NCI-H2196 treated with DMSO at 0.1 percent for 48 hours (cell line): ENCODE measurements around the gene TERT.
A peak's percentile ranks its signal among the peaks of the same experiment; 100 is the strongest.

Experiments used
- DNase-seq: peaks from one replicate; lab custom pipeline; 2025; ENCODE audit not compliant: unreplicated experiment; lab: John Stamatoyannopoulos, UW

TERT gene

DNA sequence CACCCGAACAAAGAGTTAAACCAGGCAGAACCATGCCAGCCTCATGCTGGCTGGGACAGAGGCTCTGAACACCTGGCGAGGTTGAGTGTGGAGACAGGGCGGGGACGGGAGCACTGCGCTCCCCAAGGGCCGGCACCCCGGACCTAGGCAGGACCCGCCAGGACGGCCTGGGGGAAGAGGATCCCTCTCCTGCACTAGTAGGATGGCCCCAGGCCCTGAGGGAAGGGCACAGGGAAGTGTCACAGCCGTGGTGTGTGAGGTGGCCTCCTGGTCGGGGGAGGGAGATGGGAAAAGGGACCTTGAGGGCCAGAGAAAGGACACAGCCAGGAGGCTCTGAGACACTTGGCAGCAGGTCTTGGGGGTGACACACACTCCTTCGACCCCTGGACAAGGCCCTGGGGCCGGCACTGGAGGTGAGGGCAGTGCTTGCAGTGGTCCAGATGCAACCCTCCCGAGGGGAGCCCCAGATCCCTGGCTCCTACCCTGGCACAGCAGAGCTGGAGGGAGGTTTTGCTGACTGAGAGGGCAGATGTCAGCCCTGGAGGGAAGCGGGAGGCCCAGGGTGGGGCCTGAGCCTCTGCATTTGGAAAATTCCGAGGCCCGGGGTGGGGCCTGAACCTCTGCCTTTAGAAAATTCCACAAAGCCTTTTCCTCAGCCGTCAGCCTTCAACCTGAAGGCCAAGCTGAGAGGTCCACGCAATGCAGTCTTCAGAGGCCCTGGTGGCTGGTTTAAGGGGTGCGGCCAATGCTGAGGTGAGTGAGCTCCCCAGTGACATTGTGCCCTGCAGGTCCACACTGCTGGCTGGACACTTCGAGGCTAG lies 24.8 kb upstream of the TERT start:
- no peak for DNase-seq

DNA sequence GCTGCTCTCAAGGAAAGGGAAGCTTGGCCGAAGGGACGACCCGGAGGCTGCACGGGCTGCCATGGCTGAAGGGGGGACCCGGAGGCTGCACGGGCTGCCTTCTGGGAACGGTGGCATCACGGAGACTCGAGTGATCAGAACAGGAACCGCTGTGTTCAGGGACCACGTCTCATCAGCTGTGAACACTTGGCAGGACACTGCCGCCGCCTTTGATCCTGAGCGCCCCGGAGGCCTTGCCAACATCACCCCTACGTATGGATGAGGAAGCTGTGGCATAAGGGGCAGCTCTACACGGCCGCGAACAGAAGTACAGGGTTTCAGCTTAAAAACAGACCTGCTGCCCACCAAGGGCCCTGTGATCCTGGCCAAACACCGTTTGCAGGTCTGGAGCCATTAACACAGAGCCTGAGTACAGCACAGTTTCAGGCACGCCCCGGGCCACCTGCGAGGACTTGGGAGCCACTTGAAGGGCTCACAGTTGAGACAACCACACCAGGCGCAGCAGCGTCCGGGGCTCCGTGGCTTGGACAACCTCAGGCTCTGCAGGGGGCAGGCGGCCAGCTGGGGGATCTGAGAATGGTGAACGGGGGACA lies 23.9 kb upstream of the TERT start:
- no peak for DNase-seq

DNA sequence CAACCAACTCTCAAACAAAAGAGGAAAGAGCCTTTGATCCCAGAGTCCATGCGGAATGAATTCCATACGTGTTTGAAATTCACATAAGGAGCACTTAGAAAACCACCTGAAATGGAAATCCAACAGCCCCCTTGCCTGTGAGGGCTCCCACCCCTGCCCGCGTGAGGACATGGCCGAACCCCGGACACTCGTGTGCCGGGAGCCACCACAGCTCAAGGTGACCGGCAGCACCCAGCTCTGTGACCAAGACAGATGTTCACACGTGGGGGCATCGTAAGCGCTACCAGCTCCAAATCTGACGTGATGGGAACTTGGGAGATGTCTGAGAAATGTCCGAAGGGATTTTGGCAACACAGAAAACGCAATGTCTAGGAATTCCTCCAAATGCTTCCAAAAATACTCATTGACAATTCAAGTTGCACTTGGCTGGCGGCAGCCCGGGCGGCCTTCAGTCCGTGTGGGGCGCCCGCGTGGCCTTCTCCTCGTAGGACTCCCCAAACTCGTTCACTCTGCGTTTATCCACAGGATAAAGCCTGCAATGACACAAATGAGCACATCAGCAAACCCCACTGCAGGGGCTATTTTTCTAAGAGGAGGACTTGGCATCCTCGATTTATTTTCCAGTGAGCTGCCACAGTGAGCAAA lies 23.2 kb upstream of the TERT start:
- DNase-seq: no peak

DNA sequence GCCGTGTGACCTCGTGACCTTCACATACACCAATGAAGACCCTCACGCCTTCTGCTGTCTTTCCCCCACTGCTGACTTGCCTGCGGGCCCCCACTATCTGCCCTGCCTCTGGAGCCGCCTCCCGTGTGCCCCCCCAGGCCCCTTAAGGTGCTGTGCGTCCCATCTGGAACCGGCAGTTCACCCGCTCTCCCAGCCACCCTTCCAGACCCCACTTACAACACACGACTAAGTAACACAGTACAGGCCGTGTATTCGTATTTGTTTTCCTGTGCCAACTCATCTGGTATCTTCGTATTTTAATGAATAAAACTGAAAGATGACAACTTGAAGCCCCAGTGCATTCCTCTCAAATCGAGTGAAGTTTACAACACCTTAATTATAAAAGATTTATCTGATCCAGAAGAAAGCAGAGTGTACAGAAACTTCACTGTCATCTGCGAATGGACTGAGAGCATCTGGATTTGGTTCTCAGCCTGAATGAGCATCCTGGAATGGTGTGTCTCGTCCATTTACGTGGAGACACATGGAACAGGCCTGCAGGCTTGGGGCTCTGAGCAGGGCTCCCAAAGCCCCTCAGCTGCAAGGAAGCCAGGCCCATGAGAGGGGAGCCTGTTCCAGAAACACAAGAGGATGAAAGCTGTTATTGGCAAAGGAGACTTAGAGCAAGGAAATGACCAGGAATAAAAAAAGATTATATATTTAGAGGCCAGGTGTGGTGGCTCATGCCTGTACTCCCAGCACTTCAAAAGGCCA lies 21.9 kb upstream of the TERT start:
- no peak for DNase-seq

DNA sequence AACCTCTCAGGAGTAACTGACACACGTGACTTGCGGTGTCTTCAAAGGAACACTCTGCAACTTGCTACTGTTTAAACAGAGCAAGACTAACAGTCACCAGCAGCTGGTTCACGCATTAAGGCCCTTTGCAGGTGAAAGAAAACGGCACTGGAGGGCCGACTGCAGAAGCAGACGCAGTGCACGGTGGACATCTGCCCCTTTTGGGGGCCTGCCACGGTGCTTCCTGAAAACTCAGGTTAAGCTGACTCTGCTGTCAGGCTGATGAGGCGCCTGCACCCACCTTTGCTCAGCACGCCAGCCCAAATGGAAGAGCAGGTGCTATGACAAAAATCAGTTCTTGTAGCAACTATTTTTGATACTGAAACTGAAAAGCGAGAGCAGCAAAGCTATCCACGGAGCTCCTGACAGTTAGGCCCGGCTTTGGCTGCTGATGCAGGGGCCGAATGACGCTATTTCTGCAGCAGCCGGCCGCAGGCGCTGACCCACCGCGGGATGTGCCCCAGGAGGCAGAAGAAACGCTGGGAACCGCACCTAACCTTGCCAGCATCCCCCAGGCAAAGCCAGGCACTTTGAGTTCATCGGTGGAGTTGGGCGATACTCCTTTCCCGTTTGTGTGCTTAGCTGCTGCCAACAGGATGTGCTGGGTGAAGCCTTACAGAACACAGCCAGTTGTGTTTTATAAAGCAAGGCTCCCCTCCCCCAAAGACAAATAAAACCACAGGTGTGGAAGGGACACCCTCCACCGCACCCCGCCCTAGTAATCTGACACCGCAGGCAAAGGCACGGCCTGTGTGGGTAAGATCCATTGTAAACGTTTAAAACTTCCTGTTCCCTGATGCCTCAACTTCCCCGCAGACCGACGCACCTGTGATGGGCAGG lies 21.1 kb upstream of the TERT start:
- DNase-seq: peak; percentile 95

DNA sequence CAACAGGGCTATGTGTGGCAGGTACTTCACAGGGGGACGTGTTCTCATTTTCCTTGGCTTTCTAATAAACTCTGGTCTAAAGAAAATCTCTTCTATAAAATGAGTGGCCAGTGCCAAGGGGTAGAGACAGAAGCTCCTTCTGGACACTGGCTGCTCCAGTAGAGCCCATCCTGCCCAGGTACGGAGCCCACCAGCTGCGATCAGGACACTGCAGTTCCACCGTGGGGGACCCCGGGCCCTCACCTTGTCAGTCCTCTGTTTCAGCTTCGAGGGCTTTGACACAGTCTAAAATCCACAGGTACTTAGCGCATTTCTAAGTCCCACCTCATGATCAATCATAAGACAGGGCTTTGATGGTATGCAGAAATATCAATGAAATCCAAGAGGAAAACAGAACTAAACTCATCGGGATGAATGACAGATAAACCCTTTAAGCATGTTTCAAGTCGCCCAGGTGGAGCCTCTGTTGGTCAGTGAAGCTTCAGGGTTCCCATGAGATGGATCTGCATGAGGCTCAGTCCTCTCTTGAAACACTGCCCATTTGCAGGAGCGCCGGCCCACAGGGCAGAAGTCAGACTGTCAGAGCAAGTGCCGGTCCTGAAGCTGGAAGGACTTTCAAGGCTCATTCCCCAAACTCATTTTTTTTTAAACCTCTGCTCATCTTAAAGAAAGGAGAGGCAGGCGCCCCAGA lies 20.3 kb upstream of the TERT start:
- no peak for DNase-seq

DNA sequence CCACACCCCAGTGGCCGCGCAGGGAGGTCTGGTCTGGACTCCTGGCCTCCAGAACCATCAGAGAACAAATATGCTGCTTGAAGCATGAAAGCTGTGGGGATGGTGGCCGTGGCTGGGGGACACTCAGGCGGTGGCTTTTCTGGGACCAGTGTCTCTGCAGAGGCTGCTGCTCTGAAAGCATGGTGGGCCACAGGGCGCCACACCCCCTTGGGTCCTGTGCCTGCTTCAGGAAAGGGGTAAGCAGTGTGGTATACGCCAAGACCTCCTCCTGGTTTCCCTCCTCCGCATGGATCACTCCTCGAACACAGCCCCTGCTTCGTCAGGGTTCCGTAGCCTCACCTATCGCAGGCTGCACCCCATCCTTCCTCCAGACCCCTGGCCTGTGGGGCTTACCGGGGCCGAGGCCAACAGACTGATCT lies 19.7 kb upstream of the TERT start:
- no peak for DNase-seq

DNA sequence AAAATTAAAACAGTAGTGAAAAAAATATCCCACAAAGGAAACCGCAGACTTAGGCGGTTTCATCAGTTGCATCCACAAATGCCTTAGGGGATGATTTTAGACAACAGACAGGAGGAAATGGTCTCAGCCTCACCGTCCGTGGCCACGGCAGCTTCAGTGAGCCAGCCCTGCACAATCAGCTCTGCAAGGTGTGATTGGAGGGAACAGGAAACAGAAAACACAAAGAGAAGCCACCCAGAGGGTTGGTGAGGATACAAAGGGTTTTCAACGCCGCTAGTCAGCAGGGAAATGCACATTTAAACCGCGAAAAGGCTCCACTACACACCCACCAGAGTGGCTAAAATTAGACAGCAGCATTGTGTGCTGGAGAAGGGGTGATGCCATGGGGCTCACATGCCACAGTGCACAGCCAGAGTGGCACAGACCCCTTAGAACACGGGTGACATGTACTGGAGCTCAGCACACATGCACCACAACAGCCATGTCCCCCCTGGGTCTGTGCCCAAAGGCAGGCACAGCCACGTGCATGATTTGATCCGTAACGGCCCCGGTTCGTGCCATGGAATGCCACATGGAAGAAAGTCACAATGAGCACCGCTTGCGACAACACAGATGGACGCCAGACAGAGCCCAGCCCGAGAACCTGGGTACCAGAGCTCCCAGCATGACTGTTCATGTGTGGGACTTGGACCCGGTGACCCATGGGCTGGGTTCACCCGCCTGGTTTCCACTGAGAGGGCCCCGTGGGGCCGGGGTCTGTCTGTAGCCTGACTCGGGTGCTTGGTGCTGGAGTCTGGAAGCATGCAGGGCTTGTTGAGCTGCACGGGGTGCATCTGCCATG lies 18.3 kb upstream of the TERT start:
- DNase-seq: no peak

DNA sequence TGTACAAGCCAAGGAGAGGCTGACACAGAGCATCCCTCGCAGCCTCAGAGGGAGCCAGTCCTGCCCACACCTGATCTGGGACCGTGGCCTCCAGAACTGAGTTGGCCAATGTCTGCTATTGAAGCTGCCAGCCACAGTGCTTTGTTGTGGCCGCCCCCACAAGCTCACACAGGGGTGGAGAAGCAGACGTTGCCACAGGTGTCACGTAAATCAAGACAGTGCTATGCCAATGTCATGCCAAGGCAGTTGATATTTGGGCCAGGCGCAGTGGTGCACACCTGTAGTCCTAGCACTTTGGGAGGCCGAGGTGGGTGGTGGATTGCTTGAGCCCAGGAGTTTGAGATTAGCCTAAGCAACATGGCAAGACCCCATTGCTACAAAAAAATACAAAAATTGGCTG lies 17.3 kb upstream of the TERT start:
- DNase-seq: no peak

DNA sequence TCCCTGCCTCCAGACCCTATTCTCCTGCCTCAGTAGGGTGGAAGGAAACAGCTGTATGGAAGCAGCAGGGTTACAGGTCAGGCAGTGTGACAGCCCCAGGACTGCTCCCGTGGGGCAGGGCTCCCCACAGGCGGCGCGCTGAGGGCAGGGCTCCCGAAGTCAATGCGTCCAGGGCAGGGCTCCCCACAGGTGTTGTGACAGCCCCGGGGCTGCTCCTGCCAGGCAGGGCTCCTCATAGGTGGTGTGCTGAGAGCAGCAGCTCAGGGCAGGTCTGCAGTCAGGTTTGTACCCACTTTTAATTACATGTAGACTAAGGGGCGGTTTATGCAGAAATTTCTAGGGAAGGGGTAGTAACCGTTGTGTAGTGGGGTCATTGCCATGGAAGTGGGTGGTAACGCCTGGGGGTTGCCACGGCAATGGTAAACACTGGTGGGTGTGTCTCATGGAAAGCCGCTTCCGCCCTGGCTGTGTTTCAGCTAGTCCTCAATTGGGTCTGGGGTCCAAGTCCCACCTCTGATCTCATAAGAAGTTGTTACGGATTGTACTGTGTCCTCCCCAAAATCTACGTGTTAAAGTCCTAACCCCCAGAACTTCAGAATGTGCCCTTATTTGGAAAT lies 16.7 kb upstream of the TERT start:
- DNase-seq: no peak

DNA sequence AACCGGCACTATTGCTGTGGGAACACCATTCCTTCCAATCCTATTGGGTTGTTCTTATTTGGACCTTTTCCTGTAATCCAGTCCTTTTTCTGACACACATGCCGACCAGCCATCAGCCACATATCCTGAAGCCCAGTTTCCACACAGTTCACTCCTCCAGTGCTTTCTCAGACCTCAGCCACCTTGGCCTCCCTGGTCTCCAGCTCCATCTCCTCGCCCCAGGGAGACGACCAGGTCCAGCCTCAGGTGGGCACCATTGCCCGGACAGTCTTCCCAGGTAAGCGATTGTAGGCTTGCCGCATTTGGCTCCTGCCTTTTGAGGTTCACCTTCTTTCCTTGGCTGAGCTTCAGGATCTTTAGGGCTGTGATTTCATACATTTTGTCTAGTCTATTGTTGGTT lies 15.2 kb upstream of the TERT start:
- DNase-seq: no peak

DNA sequence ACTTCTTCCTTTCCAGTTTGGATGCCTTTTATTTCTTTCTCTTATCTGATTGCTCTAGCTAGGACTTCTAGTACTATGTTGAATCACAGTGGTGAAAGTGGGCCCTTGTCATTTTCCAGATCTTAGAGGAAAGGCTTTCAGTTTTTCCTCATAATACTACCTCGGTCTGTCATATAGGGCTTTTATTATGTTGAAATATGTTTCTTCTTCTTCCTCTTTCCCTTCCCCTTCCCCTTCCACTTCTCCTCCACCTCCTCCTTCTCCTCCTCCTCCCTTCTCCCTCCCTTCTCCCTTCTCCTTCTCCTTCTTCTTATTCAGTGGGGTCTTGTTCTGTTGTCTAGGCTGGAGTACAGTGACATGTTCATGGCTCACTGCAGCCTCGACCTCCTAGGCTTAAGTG lies 9.2 kb upstream of the TERT start:
- DNase-seq: no peak

DNA sequence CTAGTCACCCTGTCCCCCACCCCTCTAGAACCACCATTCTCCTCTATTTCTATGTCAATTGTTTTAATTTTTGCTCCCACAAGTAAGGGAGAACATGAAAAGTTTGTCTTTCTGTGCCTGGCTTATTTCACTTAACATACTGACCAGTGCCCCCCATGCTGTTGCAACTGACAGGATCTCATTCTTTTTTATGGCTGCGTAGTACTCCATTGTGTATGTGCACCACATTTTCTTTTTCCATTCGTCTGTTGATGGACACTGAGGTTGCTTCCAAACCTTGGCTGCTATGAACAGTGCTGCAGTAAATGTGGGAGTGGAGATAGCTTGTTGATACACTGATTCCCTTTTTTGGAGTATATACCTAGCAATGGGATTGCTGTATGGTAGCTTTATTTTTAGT lies 7.4 kb upstream of the TERT start:
- DNase-seq: no peak

DNA sequence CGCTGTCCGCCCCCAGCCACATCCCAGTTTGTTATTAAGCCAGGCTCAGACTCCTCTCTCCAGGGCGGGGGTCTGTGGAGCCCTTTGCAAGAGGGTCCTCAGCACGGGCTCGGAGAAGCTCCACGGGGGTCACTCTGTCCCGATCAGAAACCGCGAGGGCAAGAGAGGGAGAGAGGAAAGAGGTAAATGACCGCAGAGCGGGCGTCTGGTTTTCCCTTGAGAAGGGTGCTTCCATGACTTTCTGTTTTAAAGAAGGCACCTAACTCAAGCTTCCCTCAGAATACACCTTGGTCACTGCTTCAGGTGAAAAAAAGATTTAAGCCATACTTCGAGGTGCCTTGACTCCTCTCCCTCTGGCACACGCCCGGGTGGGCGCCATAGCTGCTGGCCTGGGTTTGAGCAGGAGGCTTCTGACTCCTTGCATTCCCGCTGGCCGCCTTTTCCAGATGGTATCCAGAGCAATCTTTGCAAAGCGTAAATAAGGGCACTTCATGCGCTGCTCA lies 5.8 kb upstream of the TERT start:
- DNase-seq: no peak

DNA sequence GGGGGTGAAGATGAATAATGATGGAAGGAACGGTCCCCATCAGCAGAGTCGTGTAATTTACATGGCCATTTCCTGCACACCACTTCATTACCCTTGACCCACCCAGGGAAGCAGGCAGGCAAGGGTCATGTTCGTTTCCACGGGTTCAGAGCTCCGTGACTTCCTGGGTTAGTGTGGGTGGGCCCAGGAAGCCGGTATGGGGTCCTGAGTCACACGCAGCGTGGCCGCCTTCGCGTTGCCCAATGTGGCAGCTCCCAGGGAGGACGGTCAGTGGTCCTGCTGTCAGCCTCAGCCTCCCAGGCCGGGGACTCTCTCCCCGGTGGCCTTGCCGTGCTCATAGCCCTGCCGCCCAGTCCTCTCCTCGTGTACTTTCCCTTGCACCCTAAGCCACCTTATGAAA lies 5.1 kb upstream of the TERT start:
- no peak for DNase-seq

DNA sequence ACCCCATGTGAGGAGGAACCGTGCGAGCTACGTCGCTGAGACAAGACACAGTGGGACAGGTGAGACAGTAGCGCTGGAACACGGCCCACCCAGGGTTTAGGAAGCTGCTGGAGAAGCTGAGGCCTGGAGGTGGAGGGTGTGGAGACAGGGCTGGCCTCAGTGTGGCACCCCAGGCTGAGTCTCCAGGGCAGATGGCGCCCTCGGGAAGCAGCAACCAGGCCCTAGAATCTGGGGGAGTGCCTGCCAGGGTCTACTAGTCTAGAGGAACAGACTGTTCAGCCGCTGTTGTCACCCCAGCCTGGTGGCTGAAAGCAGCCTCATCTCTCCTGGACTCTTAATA lies 4.6 kb upstream of the TERT start:
- no peak for DNase-seq

DNA sequence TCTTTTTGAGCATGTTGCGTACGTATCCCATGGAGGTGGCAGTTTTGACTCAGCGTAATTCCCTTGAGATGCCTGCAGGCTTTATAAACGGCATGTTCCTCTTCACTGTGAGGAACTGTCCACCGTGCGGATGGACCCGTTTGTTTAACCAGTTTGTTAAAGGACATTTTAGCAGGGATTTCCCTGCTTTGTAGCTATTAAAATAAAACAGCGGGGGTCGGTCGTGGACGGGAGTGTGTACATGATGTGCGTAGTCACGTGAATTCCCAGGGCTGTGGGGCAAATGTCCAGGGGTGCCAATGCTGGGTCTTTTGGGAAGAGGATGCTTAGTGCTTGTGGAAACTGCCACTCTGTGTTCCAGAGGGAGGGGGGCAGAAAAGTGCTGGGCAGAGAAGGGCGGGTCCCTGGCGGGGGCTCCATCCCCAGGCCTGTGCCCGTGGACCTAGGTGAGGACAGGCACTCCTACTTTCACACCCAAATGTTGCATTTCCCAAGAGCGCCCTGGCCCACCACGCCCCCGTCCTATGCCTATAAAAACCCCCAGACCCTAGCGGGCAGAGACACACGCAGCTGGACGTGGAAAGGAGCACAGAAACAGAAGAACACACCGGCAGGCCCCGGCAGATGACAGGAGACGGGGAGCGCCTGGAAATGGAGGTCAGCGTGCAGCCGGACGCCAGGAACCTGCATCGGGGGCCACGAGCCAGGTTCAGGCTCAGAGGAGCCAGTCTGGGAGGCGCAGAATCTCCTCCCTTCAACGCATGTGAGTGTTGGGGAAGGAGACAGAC lies 4.0 kb upstream of the TERT start:
- no peak for DNase-seq

DNA sequence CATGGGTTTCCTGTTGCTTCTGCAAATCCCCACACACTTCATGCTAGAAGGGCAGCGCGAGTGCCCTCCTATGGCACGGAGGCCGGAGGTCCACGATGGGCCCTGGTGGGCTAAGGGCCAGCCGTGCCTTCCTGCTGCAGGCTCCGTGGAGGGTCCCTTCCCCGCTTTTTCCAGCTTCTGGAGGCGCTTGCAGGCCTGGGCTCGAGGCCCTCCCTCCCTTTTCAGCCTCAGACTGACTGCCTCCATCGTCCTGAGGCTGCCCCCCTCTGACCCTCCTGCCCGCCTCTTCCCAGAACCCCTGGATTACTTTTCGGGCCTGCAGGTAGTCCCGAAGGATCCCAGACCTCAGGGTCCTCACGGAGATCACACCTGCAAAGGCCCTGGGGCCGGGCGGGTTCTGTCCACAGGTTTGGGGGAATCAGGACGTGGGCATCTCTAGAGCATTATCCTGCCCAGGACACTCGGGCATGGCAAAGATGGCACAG lies 3.2 kb upstream of the TERT start:
- no peak for DNase-seq
